OCI-LY3 (cell line): Measurements from ENCODE around the gene ZYG11A.

ENCODE experiments used
- H2AFZ ChIP-seq: fragments of 200-600, 300-600 bp; shearing (Covaris generic); 2 replicates; pipeline ENCODE4 v1.6.0; 2014; ENCODE audit warnings: antibody characterized with exemption, low read depth, low read length
- H3K27ac ChIP-seq: fragments of 200-600, 300-600 bp; sonication (generic); 2 replicates; pipeline ENCODE4 v1.5.1; 2014; ENCODE audit warnings: mild to moderate bottlenecking, low read length, moderate library complexity, mixed read lengths
- H3K27me3 ChIP-seq: fragments of 200-600, 300-600 bp; sonication (generic); 2 replicates; pipeline ENCODE4 v1.6.1; 2014; ENCODE audit warnings: low read depth, low read length, mixed read lengths
- H3K36me3 ChIP-seq: fragments of 200-600, 300-600 bp; sonication (generic); replicated peaks from 2 replicates; pipeline ENCODE3; 2014; ENCODE audit warnings: low read depth, low read length, mixed read lengths
- H3K4me1 ChIP-seq: fragments of 300-600, 200-600 bp; sonication (generic); 2 replicates; pipeline ENCODE4 v1.6.1; 2014; ENCODE audit warnings: low read length, mixed read lengths
- H3K4me2 ChIP-seq: fragments of 200-600, 300-600 bp; sonication (generic); 2 replicates; pipeline ENCODE4 v1.6.1; 2014; ENCODE audit warnings: low read length, mixed read lengths
- H3K4me3 ChIP-seq: fragments of 300-600, 200-600 bp; sonication (generic); 2 replicates; pipeline ENCODE4 v1.5.1; 2014; ENCODE audit warnings: antibody characterized with exemption, mild to moderate bottlenecking, low read length, moderate library complexity
- H3K79me2 ChIP-seq: fragments of 300-600, 200-600 bp; shearing (Covaris generic); 2 replicates; pipeline ENCODE4 v1.6.1; 2014; ENCODE audit warnings: mild to moderate bottlenecking, low read length, mixed read lengths
- H3K9ac ChIP-seq: fragments of 300-600, 200-600 bp; shearing (Covaris generic); 2 replicates; pipeline ENCODE4 v1.6.0; 2014; ENCODE audit warnings: mild to moderate bottlenecking, low read length, moderate library complexity
- H3K9me3 ChIP-seq: fragments of 200-600, 300-600 bp; shearing (Covaris generic); 2 replicates; pipeline ENCODE4 v1.6.1; 2014; ENCODE audit warnings: low read length, mixed read lengths; ENCODE audit not compliant: insufficient read depth
- H4K20me1 ChIP-seq: fragments of 200-600, 300-600 bp; sonication (generic); 2 replicates; pipeline ENCODE4 v1.6.1; 2016; ENCODE audit warnings: low read length, mixed read lengths; ENCODE audit not compliant: insufficient read depth
- CTCF ChIP-seq: fragments of 200-600, 300-600 bp; sonication (generic); IDR thresholded peaks from 2 replicates; pipeline ENCODE4 v1.5.1; 2014; ENCODE audit warnings: antibody characterized with exemption, low read length, low read depth
- EZH2phosphoT487 ChIP-seq: fragments of 200-600 bp; shearing (Covaris generic); IDR thresholded peaks from 2 replicates; pipeline ENCODE4 v1.6.1; 2018; ENCODE audit warnings: antibody characterized with exemption, mixed run types, low read depth

ZYG11A gene

DNA sequence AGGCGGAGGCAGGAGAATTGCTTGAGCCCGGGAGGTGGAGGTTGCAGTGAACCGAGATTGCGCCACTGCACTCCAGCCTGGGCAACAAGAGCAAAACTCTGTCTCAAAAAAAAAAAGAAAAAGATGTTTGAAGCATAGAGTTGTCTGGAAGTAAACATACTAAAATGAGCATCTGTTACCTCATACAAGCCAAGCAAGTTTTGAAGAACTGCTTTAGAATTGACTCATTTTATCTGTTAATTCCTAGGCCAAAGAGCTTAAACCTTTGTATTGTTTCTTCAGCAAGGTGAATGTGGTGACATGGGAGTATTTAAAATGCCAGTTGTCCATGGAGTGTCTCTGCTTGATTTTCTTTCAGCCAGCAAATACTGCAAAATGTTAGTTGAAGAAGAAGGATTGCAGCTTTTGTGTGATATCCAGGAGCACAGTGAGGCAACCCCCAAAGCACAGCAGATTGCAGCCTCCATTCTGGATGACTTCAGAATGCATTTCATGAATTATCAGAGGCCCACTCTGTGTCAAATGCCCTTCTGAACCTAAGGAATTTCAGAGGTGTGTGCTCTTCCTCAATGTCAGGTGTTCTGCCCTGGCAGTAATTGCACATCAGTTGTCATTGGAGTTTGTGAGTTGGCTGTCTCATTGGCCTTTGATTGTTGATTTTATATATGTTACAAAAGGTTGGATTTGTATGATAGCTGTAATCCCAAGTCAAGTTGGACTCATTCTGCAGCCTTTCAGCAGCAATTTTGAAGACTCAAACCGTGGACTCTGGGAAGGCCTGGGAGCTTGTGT is 50.1 kb downstream of the ZYG11A start:
- Histone ChIP-seq H3K9ac (no peak overlapping the region), H3K4me1 (no peaks in the 10 kb centered on the region), H3K27me3 (no peaks in the 10 kb centered on the region), H3K4me2 (no peak overlapping the region), H3K79me2 (no peaks in the 10 kb centered on the region), H3K36me3 (no peaks in the 10 kb centered on the region), H3K27ac (no peak overlapping the region), H3K9me3 (no peaks in the 10 kb centered on the region), H2AFZ (no peak overlapping the region), H4K20me1 (no peaks in the 10 kb centered on the region), H3K4me3 (no peak overlapping the region)
- no peak for TF ChIP-seq CTCF
- TF ChIP-seq EZH2phosphoT487: no peak

DNA sequence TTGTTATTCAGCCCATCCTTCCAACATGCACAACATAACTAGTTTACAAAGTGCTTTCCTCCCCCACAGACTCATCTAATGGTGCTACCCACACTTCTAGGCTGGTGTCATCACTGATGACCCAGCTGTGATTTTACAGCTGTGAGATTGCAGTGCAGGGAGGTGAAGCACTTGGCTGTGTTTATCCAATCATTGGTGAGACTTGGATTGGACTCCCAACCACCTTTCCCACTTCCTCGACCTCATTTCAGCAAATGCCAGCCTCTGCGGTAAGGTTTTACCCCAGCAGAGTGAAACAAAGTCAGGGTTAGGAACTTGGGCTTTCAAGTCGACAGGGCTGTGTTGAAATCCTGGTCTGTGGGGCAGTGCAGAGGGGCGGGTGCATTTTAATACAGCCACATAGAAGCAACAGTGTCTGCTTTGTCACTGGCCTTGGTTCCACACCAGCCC is 56.9 kb downstream of the ZYG11A start:
- Histone ChIP-seq H4K20me1 (no peaks in the 10 kb centered on the region), H3K4me2 (no peak overlapping the region), H3K4me1 (no peaks in the 10 kb centered on the region), H3K27ac (no peak overlapping the region), H3K79me2 (no peaks in the 10 kb centered on the region), H3K4me3 (no peak overlapping the region), H3K9me3 (no peaks in the 10 kb centered on the region), H2AFZ (no peak overlapping the region), H3K36me3 (no peaks in the 10 kb centered on the region), H3K27me3 (no peaks in the 10 kb centered on the region), H3K9ac (no peak overlapping the region)
- no peak for TF ChIP-seq CTCF
- no peak for TF ChIP-seq EZH2phosphoT487

GRCh38 chr1:52900402-52900801 is 57.8 kb downstream of the ZYG11A start:
- no peaks in the 10 kb centered on the region for H3K27me3 ChIP-seq
- TF ChIP-seq CTCF (no peak), EZH2phosphoT487 (no peak)
- H3K79me2 ChIP-seq: no peaks in the 10 kb centered on the region
- H3K36me3 ChIP-seq: no peaks in the 10 kb centered on the region
- H3K9ac ChIP-seq: no peak overlapping the region
- no peak overlapping the region for H3K4me2 ChIP-seq
- H3K27ac ChIP-seq: no peak overlapping the region
- H3K4me1 ChIP-seq: peaks cover 4% of the 10 kb centered on the region; the same call in 1 of the 2 replicates
- H4K20me1 ChIP-seq: no peaks in the 10 kb centered on the region
- H2AFZ ChIP-seq: no peak overlapping the region
- no peak overlapping the region for H3K4me3 ChIP-seq
- no peaks in the 10 kb centered on the region for H3K9me3 ChIP-seq

DNA sequence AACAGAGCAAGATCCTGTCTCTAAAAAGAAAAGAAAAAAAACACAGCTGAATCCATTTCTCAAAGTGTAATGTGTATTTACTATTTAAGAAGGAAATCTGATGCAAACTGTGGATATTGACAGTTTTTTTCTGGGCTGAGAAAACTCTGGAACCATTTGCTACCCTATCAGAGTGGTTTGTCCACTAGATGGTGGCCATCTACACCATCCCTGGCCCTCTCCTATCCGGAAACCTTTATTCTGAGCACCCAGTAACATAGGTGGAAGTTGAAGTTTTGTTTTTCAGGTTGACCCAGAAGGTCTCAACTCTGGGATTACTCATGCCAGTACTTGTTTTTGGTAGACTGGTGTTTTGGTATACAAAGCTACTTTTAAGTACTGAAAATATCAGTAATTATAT is 58.8 kb downstream of the ZYG11A start:
- H2AFZ ChIP-seq: no peak overlapping the region
- H3K4me3 ChIP-seq: no peak overlapping the region
- H3K27me3 ChIP-seq: no peaks in the 10 kb centered on the region
- no peaks in the 10 kb centered on the region for H3K9me3 ChIP-seq
- H3K27ac ChIP-seq: no peak overlapping the region
- no peak overlapping the region for H3K4me2 ChIP-seq
- peaks cover 4% of the 10 kb centered on the region; the same call in 1 of the 2 replicates for H3K4me1 ChIP-seq
- TF ChIP-seq EZH2phosphoT487: no peak
- no peak for TF ChIP-seq CTCF
- no peaks in the 10 kb centered on the region for H3K79me2 ChIP-seq
- H3K36me3 ChIP-seq: no peaks in the 10 kb centered on the region
- H4K20me1 ChIP-seq: no peaks in the 10 kb centered on the region
- H3K9ac ChIP-seq: no peak overlapping the region
